ENCODE results near the gene FABP3. TPM values are rescaled to one million over a fixed set of nuclear protein-coding genes. Genes with fewer than 3 reads are reported as not detected.

FABP3 gene
- total and polyA plus RNA-seq, 2 of the 4 experiments (the other 2 are of a cell fraction): 4.8 to 8.6 TPM

- no peak overlapping the region for H2BK20ac ChIP-seq (ENCODE audit: low read depth, low read length)
- CTCF ChIA-PET: interaction anchor here (0.6 to 1.2 kb wide), 2 partner anchors 83 to 160 kb away, joined by 3 to 5 read pairs; no protein-coding TSS in a partner anchor
Measured at GRCh38 chr1:31344503-31344902, 28.4 kb downstream of the FABP3 start.

More at GRCh38 chr1:31344503-31344902, 28.4 kb downstream of the FABP3 start:
- peaks cover 16% of the 10 kb centered on the region for H3K36me3 ChIP-seq (ENCODE audit: control insufficient read depth, insufficient read depth, low read length)
- no peak overlapping the region for H2AK9ac ChIP-seq (replicated peaks; ENCODE audit: low read depth, low read length, poor library complexity)
- H3K79me1 ChIP-seq (ENCODE audit: low read depth in 1 of 2, low read length in 2 of 2): no peaks in the 10 kb centered on the region
- no peaks in the 10 kb centered on the region for H3K9me3 ChIP-seq (ENCODE audit: control insufficient read depth, insufficient read depth, low read length)
- no peak overlapping the region for H2BK15ac ChIP-seq (ENCODE audit: low read depth, low read length)
- H3K9me1 ChIP-seq (ENCODE audit: insufficient read depth, low read length): 0 out of 2 replicates have a peak, but pooled peaks cover 3% of the 10 kb centered on the region
- no TSS peak for BruUV-seq (replicated peaks)
- no peak overlapping the region for H3K14ac ChIP-seq (replicated peaks; ENCODE audit: low read depth, low read length)
- no peak overlapping the region for H3K9ac ChIP-seq (ENCODE audit: low read depth, low read length)
- no peak overlapping the region for H3K4ac ChIP-seq (ENCODE audit: low read depth, low read length)
- no peaks in the 10 kb centered on the region for H4K20me1 ChIP-seq (ENCODE audit: insufficient read depth, low read length)
- no peak overlapping the region for H4K5ac ChIP-seq (ENCODE audit: low read depth, low read length)
- intact Hi-C loops (cut with micrococcal nuclease): no loop called here
- in situ Hi-C loops (cut with MboI; ENCODE audit: low sequenced_read_pairs): no loop called here
- dilution Hi-C loops (cut with HindIII; ENCODE audit: low sequenced_read_pairs, unreplicated experiment): no loop called here
- no peak overlapping the region for H3K4me2 ChIP-seq (ENCODE audit: low read depth, low read length)
- DNase-seq: no peak
- no peak overlapping the region for H4K91ac ChIP-seq (ENCODE audit: insufficient read depth, low read depth, low read length)
- H3K23ac ChIP-seq (ENCODE audit: low read depth, low read length): no peak overlapping the region
- no peak overlapping the region for H3K56ac ChIP-seq (ENCODE audit: extremely low read depth, insufficient read depth, low read length)
- no peak overlapping the region for H2BK5ac ChIP-seq (ENCODE audit: low read depth, low read length, poor library complexity, severe bottlenecking)
- H3K27ac ChIP-seq (ENCODE audit: insufficient read depth, low read length): no peak overlapping the region
- no peak overlapping the region for H2AK5ac ChIP-seq (ENCODE audit: low read depth, low read length)
- no peak overlapping the region for H3K18ac ChIP-seq (ENCODE audit: low read depth, low read length)
- H3K4me1 ChIP-seq (ENCODE audit: control insufficient read depth, insufficient read depth, low read length): no peaks in the 10 kb centered on the region
- H3K4me3 ChIP-seq (ENCODE audit: insufficient read depth, low read depth, low read length): no peak overlapping the region
- H2BK120ac ChIP-seq (ENCODE audit: low read depth, low read length): no peak overlapping the region
- TF ChIP-seq MAZ (IDR thresholded peaks at IDR 0.05; ENCODE audit: borderline replicate concordance, low read depth, low read length): no peak
- H3K27me3 ChIP-seq (ENCODE audit: control insufficient read depth, insufficient read depth, low read length): no peaks in the 10 kb centered on the region
- WGBS, 2 experiments (ENCODE audit: extremely low coverage in 2 of 2, insufficient read length in 1 of 2): no CpG with 5 or more reads among the region's 1 CpG
- POLR2A ChIA-PET (ENCODE audit: unreplicated experiment): no interaction called here
- no peak overlapping the region for H2AFZ ChIP-seq (replicated peaks; ENCODE audit: low read length, poor library complexity)
- no peak overlapping the region for H4K8ac ChIP-seq (ENCODE audit: low read depth in 2 of 2, low read length in 2 of 2)
- ATAC-seq (ENCODE audit: low read depth): no peak

All from IMR-90 (cell line).